ENCODE measurements around the gene VPS8. TPM values are rescaled to one million over a fixed set of nuclear protein-coding genes. Genes with fewer than 3 reads are reported as not detected.

Gene VPS8
- total and polyA plus RNA-seq, 9 of the 15 experiments (the other 6 are each of a cell fraction or from before 2014, with no cell fraction given): 7.2 to 41.0 (median 28.3) TPM

DNA sequence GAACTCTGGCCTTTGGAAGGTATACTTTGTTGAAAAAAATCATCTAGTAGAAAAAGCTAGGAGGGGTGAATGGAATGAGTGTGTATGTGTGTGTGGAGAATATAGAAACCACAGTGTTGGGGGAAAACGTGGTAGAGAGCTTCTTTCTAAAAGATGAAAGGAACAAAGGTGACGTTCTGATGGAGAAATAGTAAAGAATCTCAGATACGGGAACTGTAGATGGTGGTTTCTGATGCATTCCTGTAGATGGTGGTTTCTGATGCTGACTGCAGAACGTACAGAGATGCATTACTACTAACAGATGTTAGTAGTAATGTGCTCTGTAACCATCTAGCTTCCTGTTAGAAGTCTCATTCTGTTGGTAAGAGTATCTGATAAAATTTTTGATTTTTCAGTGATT lies 60.2 kb downstream of the VPS8 start (continued):
- TF ChIP-seq, protein P1, sequence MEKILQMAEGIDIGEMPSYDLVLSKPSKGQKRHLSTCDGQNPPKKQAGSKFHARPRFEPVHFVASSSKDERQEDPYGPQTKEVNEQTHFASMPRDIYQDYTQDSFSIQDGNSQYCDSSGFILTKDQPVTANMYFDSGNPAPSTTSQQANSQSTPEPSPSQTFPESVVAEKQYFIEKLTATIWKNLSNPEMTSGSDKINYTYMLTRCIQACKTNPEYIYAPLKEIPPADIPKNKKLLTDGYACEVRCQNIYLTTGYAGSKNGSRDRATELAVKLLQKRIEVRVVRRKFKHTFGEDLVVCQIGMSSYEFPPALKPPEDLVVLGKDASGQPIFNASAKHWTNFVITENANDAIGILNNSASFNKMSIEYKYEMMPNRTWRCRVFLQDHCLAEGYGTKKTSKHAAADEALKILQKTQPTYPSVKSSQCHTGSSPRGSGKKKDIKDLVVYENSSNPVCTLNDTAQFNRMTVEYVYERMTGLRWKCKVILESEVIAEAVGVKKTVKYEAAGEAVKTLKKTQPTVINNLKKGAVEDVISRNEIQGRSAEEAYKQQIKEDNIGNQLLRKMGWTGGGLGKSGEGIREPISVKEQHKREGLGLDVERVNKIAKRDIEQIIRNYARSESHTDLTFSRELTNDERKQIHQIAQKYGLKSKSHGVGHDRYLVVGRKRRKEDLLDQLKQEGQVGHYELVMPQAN (IDR thresholded peaks at IDR 0.05; ENCODE audit: borderline replicate concordance): no peak
- no peak for TF ChIP-seq CBX8 (IDR thresholded peaks at IDR 0.05; ENCODE audit: borderline replicate concordance, extremely low read depth, low read depth, low read length, poor library complexity, severe bottlenecking)

DNA sequence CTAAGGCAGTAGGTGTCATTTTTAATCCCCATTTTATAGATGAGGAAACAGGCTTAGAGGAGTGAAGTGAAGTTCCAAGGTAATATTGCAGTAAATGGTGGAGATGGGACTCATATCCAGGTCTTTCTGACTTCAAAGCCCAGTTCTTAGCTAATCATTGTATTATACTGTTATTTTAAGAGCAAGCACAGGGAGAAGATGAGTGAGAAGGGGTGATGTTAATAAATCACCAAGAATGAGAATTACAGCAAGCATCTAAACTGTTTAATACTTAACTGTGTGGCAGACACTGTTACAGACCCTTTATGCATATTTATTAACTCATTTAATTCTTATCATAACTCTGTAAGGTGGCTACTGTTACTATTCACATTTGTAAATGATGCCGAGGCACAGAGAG lies 61.2 kb downstream of the VPS8 start:
- no peaks in the 10 kb centered on the region for H3K27me3 ChIP-seq (ENCODE audit: control insufficient read depth in 2 of 2, insufficient read depth in 2 of 2, low read length in 2 of 2)
- peaks cover 32% of the 10 kb centered on the region; the same call in 2 of the 3 replicates for H3K36me3 ChIP-seq (ENCODE audit: control insufficient read depth, insufficient read depth, low read length)
- H3K4me3 ChIP-seq: no peak overlapping the region
- ChIA-PET CTCF (ENCODE audit: low intra/inter-chr PET ratio) (interaction anchor here (0.5 to 0.9 kb wide), 2 partner anchors 408 to 745 kb away, joined by 3 to 5 read pairs; no protein-coding TSS in a partner anchor), POLR2A (interaction anchor here (0.6 kb wide), 1 partner anchor 181 kb away, joined by 3 read pairs; no protein-coding TSS in a partner anchor)
- no peaks in the 10 kb centered on the region for H3K9me1 ChIP-seq (ENCODE audit: control insufficient read depth, insufficient read depth, low read length)
- TF ChIP-seq ZNF444 (CRISPR knock-in tag; IDR thresholded peaks at IDR 0.05) (no peak), RAD21 (CRISPR knock-in tag; conservative IDR thresholded peaks at IDR 0.05 in 1 of 2, IDR thresholded peaks at IDR 0.05 in 1 of 2) (no peak), PRMT5 (CRISPR knock-in tag; IDR thresholded peaks at IDR 0.05) (no peak), ZNF224 (CRISPR knock-in tag; IDR thresholded peaks at IDR 0.05) (no peak), ZC3H8 (IDR thresholded peaks at IDR 0.05) (no peak), U2AF1 (optimal IDR thresholded peaks at IDR 0.05; ENCODE audit: low read depth, low read length) (no peak), SMARCC2 (IDR thresholded peaks at IDR 0.05; ENCODE audit: low read depth) (no peak), ZBTB7A (IDR thresholded peaks at IDR 0.05; ENCODE audit: borderline replicate concordance, control insufficient read depth, low read depth, low read length) (no peak), NFE2 (IDR thresholded peaks at IDR 0.05; ENCODE audit: low read depth) (no peak)
- TF ChIP-seq, protein P2, sequence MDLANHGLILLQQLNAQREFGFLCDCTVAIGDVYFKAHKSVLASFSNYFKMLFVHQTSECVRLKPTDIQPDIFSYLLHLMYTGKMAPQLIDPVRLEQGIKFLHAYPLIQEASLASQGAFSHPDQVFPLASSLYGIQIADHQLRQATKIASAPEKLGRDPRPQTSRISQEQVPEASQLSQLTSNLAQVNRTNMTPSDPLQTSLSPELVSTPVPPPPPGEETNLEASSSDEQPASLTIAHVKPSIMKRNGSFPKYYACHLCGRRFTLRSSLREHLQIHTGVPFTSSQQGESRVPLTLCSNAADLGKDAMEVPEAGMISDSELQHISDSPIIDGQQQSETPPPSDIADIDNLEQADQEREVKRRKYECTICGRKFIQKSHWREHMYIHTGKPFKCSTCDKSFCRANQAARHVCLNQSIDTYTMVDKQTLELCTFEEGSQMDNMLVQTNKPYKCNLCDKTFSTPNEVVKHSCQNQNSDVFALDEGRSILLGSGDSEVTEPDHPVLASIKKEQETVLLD (IDR thresholded peaks at IDR 0.05): no peak
- TF ChIP-seq, protein P3, sequence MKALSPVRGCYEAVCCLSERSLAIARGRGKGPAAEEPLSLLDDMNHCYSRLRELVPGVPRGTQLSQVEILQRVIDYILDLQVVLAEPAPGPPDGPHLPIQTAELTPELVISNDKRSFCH (CRISPR knock-in tag; IDR thresholded peaks at IDR 0.05): no peak
- TF ChIP-seq, protein P3 (tag; IDR thresholded peaks at IDR 0.05): no peak
- H3K79me2 ChIP-seq (ENCODE audit: control insufficient read depth, insufficient read depth, low read length): no peaks in the 10 kb centered on the region
- H3K9me3 ChIP-seq (replicated peaks; ENCODE audit: control insufficient read depth, insufficient read depth, low read depth, low read length): no peaks in the 10 kb centered on the region
- no peaks in the 10 kb centered on the region for H4K20me1 ChIP-seq (replicated peaks; ENCODE audit: control insufficient read depth, insufficient read depth, low read length)
- H3K9ac ChIP-seq (ENCODE audit: insufficient read depth in 1 of 2, low read depth in 2 of 2, low read length in 2 of 2): no peak overlapping the region
- FAIRE-seq: no peak
- no peaks in the 10 kb centered on the region for H3K4me1 ChIP-seq (replicated peaks in 1 of 2; ENCODE audit: control insufficient read depth in 2 of 2, insufficient read depth in 2 of 2, low read length in 2 of 2)
- in situ Hi-C loops (cut with MboI): no loop called here
- no TSS peak for BruUV-seq (replicated peaks)
- intact Hi-C loops (cut with micrococcal nuclease): no loop called here
- DNase-seq (ENCODE audit: extremely low read depth in 1 of 4, low spot score in 3 of 4): no peak
- H3K4me2 ChIP-seq (ENCODE audit: insufficient read depth, low read length): no peak overlapping the region
- no peak overlapping the region for H3K27ac ChIP-seq (ENCODE audit: extremely low read depth, low read depth, low read length)
- 67% methylated on average over 1 of the region's 1 CpG for WGBS (ENCODE audit: insufficient coverage, low coverage, missing lambda C conversion rate)
- H2AFZ ChIP-seq (ENCODE audit: low read depth, low read length): no peak overlapping the region
- no peak for ATAC-seq

Data from K562 (cell line).